GM12878 (cell line): ENCODE data around the gene APEX2. TPM values are rescaled to one million over a fixed set of nuclear protein-coding genes. Genes with fewer than 3 reads are reported as not detected.

Experiments used
- ATAC-seq: fragments of 200-7000 bp; cut with Tn5 transposase; 3 replicates; pipeline ENCODE4 v1.9.1; 2020; ENCODE audit warnings: mild to moderate bottlenecking, moderate library complexity
- BruUV-seq: library from RNA; stranded (reverse); fragments of 400-500 nt; replicated peaks from 2 replicates; lab custom pipeline; 2021; lab: Mats Ljungman, UMichigan
- CTCF ChIA-PET: fragments of 300-600 bp; sonication (Branson Sonifier 250); formaldehyde crosslinking; extraction: SDS; loops from one replicate; lab custom pipeline; 2021; ENCODE audit warnings: inconsistent platforms; lab: Yijun Ruan, JAX
- POLR2A ChIA-PET: fragments of 350-600 bp; formaldehyde crosslinking; extraction: SDS; loops from one replicate; lab custom pipeline; 2021; ENCODE audit warnings: inconsistent platforms; lab: Charles Lee
- RAD21 ChIA-PET: fragments of 300-600 bp; sonication (Branson Sonifier 250); formaldehyde crosslinking; loops from one replicate; lab custom pipeline; 2023; ENCODE audit warnings: antibody characterized with exemption; ENCODE audit not compliant: unreplicated experiment; lab: Charles Lee
- SMC1A ChIA-PET: fragments of 300-600 bp; sonication (Branson Sonifier 250); formaldehyde crosslinking; loops from one replicate; lab custom pipeline; 2023; ENCODE audit not compliant: unreplicated experiment, uncharacterized antibody; lab: Charles Lee
- DNase-seq: peaks from one replicate; pipeline ENCODE4 v3.0.0-alpha.2; 2011; ENCODE audit warnings: low read depth, low spot score
- FAIRE-seq: peaks from 3 replicates; lab custom pipeline; 2011; peaks lifted over from hg19 to GRCh38; lab: Jason Lieb, UNC
- H2AFZ ChIP-seq: 2 replicates; pipeline ENCODE4 v1.6.0; 2011; ENCODE audit warnings: low read depth, low read length, control low read depth; ENCODE audit not compliant: control insufficient read depth
- H3K27ac ChIP-seq: 2 replicates; pipeline ENCODE4 v1.5.1; 2011; ENCODE audit warnings: control low read depth; ENCODE audit not compliant: control insufficient read depth, insufficient read depth
- H3K27me3 ChIP-seq, 2 experiments: replicated peaks in 1 of 2; 2 replicates each; pipeline versions ENCODE4 v1.6.0 to v1.6.1; 2011; ENCODE audit warnings: low read length in 1 of 2; ENCODE audit not compliant: control insufficient read depth in 2 of 2, insufficient read depth in 2 of 2
- H3K36me3 ChIP-seq, 2 experiments: 2 replicates each; pipeline ENCODE4 v1.5.1; 2011; ENCODE audit warnings: low read length in 1 of 2; ENCODE audit not compliant: control insufficient read depth in 2 of 2, insufficient read depth in 2 of 2
- H3K4me1 ChIP-seq: 2 replicates; pipeline ENCODE4 v1.6.1; 2011; ENCODE audit warnings: mild to moderate bottlenecking, low read length, moderate library complexity, mixed read lengths; ENCODE audit not compliant: control insufficient read depth, insufficient read depth
- H3K4me2 ChIP-seq: 2 replicates; pipeline ENCODE4 v1.6.0; 2011; ENCODE audit warnings: control low read depth; ENCODE audit not compliant: control insufficient read depth, insufficient read depth
- H3K4me3 ChIP-seq: fragments of 200-600 bp; sonication (generic); 2 replicates; pipeline ENCODE4 v1.5.1; 2016
- H3K79me2 ChIP-seq: 2 replicates; pipeline ENCODE4 v1.6.0; 2011; ENCODE audit warnings: low read length; ENCODE audit not compliant: control insufficient read depth, insufficient read depth
- H3K9ac ChIP-seq: 2 replicates; pipeline ENCODE4 v1.8.0; 2011; ENCODE audit warnings: low read length, control low read depth, mixed read lengths; ENCODE audit not compliant: control insufficient read depth, insufficient read depth
- H3K9me3 ChIP-seq: replicated peaks from 3 replicates; pipeline ENCODE4 v1.5.1; 2011; ENCODE audit warnings: mild to moderate bottlenecking, low read length; ENCODE audit not compliant: control insufficient read depth, insufficient read depth
- H4K20me1 ChIP-seq: 2 replicates; pipeline ENCODE4 v1.6.0; 2011; ENCODE audit not compliant: control insufficient read depth, insufficient read depth
- ATF7 ChIP-seq: fragments of 450-650 bp; IDR thresholded peaks from 2 replicates; pipeline ENCODE4 v1.6.1; 2016; ENCODE audit warnings: low read depth, mild to moderate bottlenecking
- CBX5 ChIP-seq: sonication (generic); IDR thresholded peaks from 2 replicates; pipeline ENCODE4 v1.6.1; 2016; ENCODE audit warnings: low read depth, moderate library complexity, mild to moderate bottlenecking, inconsistent platforms
- ESRRA ChIP-seq: IDR thresholded peaks from 2 replicates; pipeline ENCODE4 v1.6.1; 2012; ENCODE audit warnings: mild to moderate bottlenecking, low read length, improper control_type of control experiment
- FOS ChIP-seq: IDR thresholded peaks from 3 replicates; pipeline ENCODE4 v1.6.1; 2011; ENCODE audit warnings: borderline replicate concordance; ENCODE audit not compliant: insufficient read length; ENCODE audit errors: extremely low read depth
- LARP7 ChIP-seq: fragments of 450-650 bp; IDR thresholded peaks from 2 replicates; pipeline ENCODE4 v1.6.1; 2017; ENCODE audit warnings: mild to moderate bottlenecking
- NFYA ChIP-seq: IDR thresholded peaks from 2 replicates; pipeline ENCODE4 v1.6.1; 2011; ENCODE audit warnings: low read depth, mild to moderate bottlenecking, low read length, improper control_type of control experiment, borderline replicate concordance
- NR2C1 ChIP-seq: fragments of 450-650 bp; IDR thresholded peaks from 2 replicates; pipeline ENCODE4 v1.6.1; 2017; ENCODE audit warnings: antibody characterized with exemption, mild to moderate bottlenecking, moderate library complexity
- POLR2A ChIP-seq: IDR thresholded peaks from 2 replicates; pipeline ENCODE4 v1.6.1; 2011; ENCODE audit warnings: low read depth, mild to moderate bottlenecking, low read length
- RUNX3 ChIP-seq: IDR thresholded peaks from 2 replicates; pipeline ENCODE4 v1.6.1; 2012; ENCODE audit warnings: low read length, inconsistent platforms
- ZNF217 ChIP-seq: fragments of 450-650 bp; IDR thresholded peaks from 2 replicates; pipeline ENCODE4 v1.6.1; 2017; ENCODE audit warnings: antibody characterized with exemption, mild to moderate bottlenecking
- ZNF592 ChIP-seq: fragments of 450-650 bp; IDR thresholded peaks from 2 replicates; pipeline ENCODE4 v1.6.1; 2017; ENCODE audit warnings: mild to moderate bottlenecking, moderate library complexity
- in situ Hi-C: fragments of 300-500 bp; cut with MboI; formaldehyde crosslinking; loops from 9 replicates; pipeline ENCODE4 v1.14.3; 2018; ENCODE audit warnings: mixed read lengths
- intact Hi-C: fragments of 100-400 bp; cut with micrococcal nuclease; formaldehyde crosslinking; loops from one replicate; pipeline ENCODE4 v1.14.2; 2022; ENCODE audit not compliant: unreplicated experiment
- polyA plus RNA-seq, 11 experiments: library from polyadenylated mRNA; depleted of rRNA in 4 of 11; unstranded in 6 of 11; stranded (reverse) in 5 of 11; fragments of >200 nt; fragmentation: Nextera tagmentation in 4 of 11; fragmentation: Illumina TruSeq in 1 of 11; extraction: Ambion mirVana in 4 of 11; extraction: Trizol in 1 of 11; gene quantifications; 1 replicate in 1 of 11; 2 replicates in 10 of 11; pipeline versions ENCODE4 v1.2.1 to v1.2.3, GENCODE V29; 2011 to 2016; ENCODE audit warnings: inconsistent platforms in 2 of 11, missing spikeins in 2 of 11, low read depth in 1 of 11
- total RNA-seq, 4 experiments: library from RNA; depleted of rRNA in 3 of 4; stranded (reverse); fragments of >200 nt in 3 of 4; fragmentation: Illumina TruSeq in 1 of 4; extraction: Trizol in 1 of 4; gene quantifications; 2 replicates each; pipeline versions ENCODE4 v1.2.1 to v1.2.3, GENCODE V29; 2013 to 2021
- TF ChIP-seq, protein P1 (sequence below): fragments of 450-650 bp; IDR thresholded peaks from 2 replicates; pipeline ENCODE4 v1.6.1; 2018; ENCODE audit warnings: borderline replicate concordance, mild to moderate bottlenecking; ENCODE audit not compliant: partially characterized antibody
- TF ChIP-seq, protein P2 (sequence below): IDR thresholded peaks from 2 replicates; pipeline ENCODE4 v1.6.1; 2011; ENCODE audit warnings: mild to moderate bottlenecking, low read depth, low read length, moderate library complexity; ENCODE audit not compliant: insufficient replicate concordance

Gene APEX2
- total and polyA plus RNA-seq, 10 of the 15 experiments (the other 5 are each of a cell fraction or from before 2014, with no cell fraction given), result 14.9 to 51.7 (median 35.6) TPM

DNA sequence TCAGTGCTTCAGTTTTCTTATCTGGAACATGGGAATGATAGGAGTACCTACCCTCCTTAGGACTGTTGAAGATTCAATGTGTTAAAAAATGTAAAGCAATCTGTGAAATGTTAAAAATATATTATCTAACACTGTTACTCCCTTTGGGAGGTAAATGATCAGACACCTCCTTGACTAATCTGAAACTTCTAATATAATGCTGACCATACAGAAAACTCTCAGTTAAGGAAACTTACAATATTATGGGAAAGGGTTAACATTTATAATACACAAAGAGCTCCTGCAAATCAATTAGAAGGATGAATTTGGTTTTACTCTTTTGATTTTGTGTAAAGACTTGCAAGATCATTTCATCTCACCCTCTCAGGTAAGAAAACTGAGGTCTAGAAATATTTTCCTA is 4.5 kb upstream of the APEX2 start:
- Histone ChIP-seq H3K27ac (no peak overlapping the region), H3K27me3 (no peaks in the 10 kb centered on the region), H3K36me3 (no peaks in the 10 kb centered on the region), H3K4me3 (no peak overlapping the region), H3K4me2 (no peak overlapping the region), H3K79me2 (peaks cover 6% of the 10 kb centered on the region), H2AFZ (no peak overlapping the region), H3K9me3 (no peaks in the 10 kb centered on the region), H3K4me1 (no peaks in the 10 kb centered on the region; the same call in 1 of the 2 replicates), H4K20me1 (no peaks in the 10 kb centered on the region), H3K9ac (no peak overlapping the region)
- intact Hi-C loops, result no loop called here
- BruUV-seq, result no TSS peak
- ChIA-PET POLR2A (interaction anchor here (0.5 kb wide), 1 partner anchor 1493 kb away, joined by 3 read pairs; no protein-coding TSS in a partner anchor), CTCF (interaction anchor here (0.9 kb wide), 1 partner anchor 61 kb away, joined by 3 read pairs; no protein-coding TSS in a partner anchor), SMC1A (interaction anchor here (2.0 kb wide), 1 partner anchor 11 kb away, joined by 8 read pairs; no protein-coding TSS in a partner anchor), RAD21 (no interaction called here)
- in situ Hi-C loops, result no loop called here
- TF ChIP-seq CBX5, result no peak
- no peak for TF ChIP-seq ATF7
- no peak for TF ChIP-seq RUNX3
- no peak for TF ChIP-seq NR2C1
- TF ChIP-seq FOS, result no peak
- TF ChIP-seq, protein P1, sequence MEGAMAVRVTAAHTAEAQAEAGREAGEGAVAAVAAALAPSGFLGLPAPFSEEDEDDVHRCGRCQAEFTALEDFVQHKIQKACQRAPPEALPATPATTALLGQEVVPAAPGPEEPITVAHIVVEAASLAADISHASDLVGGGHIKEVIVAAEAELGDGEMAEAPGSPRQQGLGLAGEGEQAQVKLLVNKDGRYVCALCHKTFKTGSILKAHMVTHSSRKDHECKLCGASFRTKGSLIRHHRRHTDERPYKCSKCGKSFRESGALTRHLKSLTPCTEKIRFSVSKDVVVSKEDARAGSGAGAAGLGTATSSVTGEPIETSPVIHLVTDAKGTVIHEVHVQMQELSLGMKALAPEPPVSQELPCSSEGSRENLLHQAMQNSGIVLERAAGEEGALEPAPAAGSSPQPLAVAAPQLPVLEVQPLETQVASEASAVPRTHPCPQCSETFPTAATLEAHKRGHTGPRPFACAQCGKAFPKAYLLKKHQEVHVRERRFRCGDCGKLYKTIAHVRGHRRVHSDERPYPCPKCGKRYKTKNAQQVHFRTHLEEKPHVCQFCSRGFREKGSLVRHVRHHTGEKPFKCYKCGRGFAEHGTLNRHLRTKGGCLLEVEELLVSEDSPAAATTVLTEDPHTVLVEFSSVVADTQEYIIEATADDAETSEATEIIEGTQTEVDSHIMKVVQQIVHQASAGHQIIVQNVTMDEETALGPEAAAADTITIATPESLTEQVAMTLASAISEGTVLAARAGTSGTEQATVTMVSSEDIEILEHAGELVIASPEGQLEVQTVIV, result no peak
- no peak for TF ChIP-seq POLR2A
- no peak for TF ChIP-seq LARP7
- no peak for TF ChIP-seq NFYA
- TF ChIP-seq ZNF592, result no peak
- TF ChIP-seq, protein P2, sequence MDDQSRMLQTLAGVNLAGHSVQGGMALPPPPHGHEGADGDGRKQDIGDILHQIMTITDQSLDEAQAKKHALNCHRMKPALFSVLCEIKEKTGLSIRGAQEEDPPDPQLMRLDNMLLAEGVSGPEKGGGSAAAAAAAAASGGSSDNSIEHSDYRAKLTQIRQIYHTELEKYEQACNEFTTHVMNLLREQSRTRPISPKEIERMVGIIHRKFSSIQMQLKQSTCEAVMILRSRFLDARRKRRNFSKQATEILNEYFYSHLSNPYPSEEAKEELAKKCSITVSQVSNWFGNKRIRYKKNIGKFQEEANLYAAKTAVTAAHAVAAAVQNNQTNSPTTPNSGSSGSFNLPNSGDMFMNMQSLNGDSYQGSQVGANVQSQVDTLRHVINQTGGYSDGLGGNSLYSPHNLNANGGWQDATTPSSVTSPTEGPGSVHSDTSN, result no peak
- no peak for TF ChIP-seq ZNF217
- no peak for TF ChIP-seq ESRRA
- ATAC-seq, result no peak
- DNase-seq, result no peak
- FAIRE-seq, result no peak
